Uterus (tissue), 4 donors: Measurements from ENCODE around the gene SPATC1L. TPM values are rescaled to one million over a fixed set of nuclear protein-coding genes. Genes with fewer than 3 reads are reported as not detected.

Experiments
- DNase-seq, 2 donors: peaks; one replicate each; pipeline ENCODE4 v3.0.0-alpha.2; 2019 to 2020
- H3K27ac ChIP-seq, 2 donors: fragments of 200-600 bp; sonication (generic); 1 replicate in 1 of 2; 2 replicates in 1 of 2; pipeline ENCODE4 v1.5.1; 2016 to 2018
- H3K27me3 ChIP-seq, 2 donors: fragments of 200-600 bp; sonication (generic); one replicate each; pipeline ENCODE4 v1.5.1; 2018 to 2019; ENCODE audit warnings: control low read depth in 1 of 2
- H3K36me3 ChIP-seq, 2 donors: fragments of 200-600 bp; sonication (generic); one replicate each; pipeline ENCODE4 v1.5.1; 2019; ENCODE audit warnings: control low read depth in 1 of 2
- H3K4me1 ChIP-seq, 2 donors: fragments of 200-600 bp; sonication (generic); one replicate each; pipeline ENCODE4 v1.5.1; 2018 to 2019; ENCODE audit warnings: control low read depth in 1 of 2
- H3K4me3 ChIP-seq, 2 donors: fragments of 200-600 bp; sonication (generic); 1 replicate in 1 of 2; 2 replicates in 1 of 2; pipeline ENCODE4 v1.5.1; 2018 to 2019; ENCODE audit warnings: mild to moderate bottlenecking in 1 of 2
- H3K9me3 ChIP-seq, 2 donors: fragments of 200-600 bp; sonication (generic); one replicate each; pipeline ENCODE4 v1.5.1; 2019; ENCODE audit warnings: control low read depth in 1 of 2
- POLR2A ChIP-seq, 2 donors: fragments of 450-650 bp; IDR thresholded peaks; one replicate each; pipeline ENCODE4 v1.6.1; 2016; ENCODE audit warnings: antibody characterized with exemption in 2 of 2, mild to moderate bottlenecking in 1 of 2, moderate library complexity in 1 of 2
- intact Hi-C: fragments of 100-400 bp; cut with DNase I; formaldehyde crosslinking; loops from one replicate; pipeline ENCODE4 v1.15.1; 2023; ENCODE audit warnings: low total_unique reads
- total RNA-seq, 4 donors: library from RNA; depleted of rRNA in 3 of 4; stranded (reverse); fragments of >200 nt in 3 of 4; gene quantifications; one replicate each; pipeline versions ENCODE4 v1.1.0 to v1.2.4, GENCODE V29; 2014 to 2023
- TF ChIP-seq, protein P1 (sequence below), 4 experiments: fragments of 200-600 bp in 2 of 4; fragments of 450-650 bp in 2 of 4; sonication (generic) in 2 of 4; IDR thresholded peaks; one replicate each; pipeline ENCODE4 v1.5.1; 2016 to 2019; ENCODE audit warnings: antibody characterized with exemption in 4 of 4, mild to moderate bottlenecking in 2 of 4, moderate library complexity in 1 of 4
- donor health status: DM: yes; HTN: yes; CAD: no.

Gene SPATC1L
- total RNA-seq, 4 donors from 2014 or later, result 4.9 to 10.0 (median 6.4) TPM; not detected in 1

GRCh38 chr21:46126309-46127238 lies 57.7 kb downstream of the SPATC1L start:
- TF ChIP-seq, protein P1, sequence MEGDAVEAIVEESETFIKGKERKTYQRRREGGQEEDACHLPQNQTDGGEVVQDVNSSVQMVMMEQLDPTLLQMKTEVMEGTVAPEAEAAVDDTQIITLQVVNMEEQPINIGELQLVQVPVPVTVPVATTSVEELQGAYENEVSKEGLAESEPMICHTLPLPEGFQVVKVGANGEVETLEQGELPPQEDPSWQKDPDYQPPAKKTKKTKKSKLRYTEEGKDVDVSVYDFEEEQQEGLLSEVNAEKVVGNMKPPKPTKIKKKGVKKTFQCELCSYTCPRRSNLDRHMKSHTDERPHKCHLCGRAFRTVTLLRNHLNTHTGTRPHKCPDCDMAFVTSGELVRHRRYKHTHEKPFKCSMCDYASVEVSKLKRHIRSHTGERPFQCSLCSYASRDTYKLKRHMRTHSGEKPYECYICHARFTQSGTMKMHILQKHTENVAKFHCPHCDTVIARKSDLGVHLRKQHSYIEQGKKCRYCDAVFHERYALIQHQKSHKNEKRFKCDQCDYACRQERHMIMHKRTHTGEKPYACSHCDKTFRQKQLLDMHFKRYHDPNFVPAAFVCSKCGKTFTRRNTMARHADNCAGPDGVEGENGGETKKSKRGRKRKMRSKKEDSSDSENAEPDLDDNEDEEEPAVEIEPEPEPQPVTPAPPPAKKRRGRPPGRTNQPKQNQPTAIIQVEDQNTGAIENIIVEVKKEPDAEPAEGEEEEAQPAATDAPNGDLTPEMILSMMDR (IDR thresholded peaks at IDR 0.05), result no peak
- TF ChIP-seq POLR2A (IDR thresholded peaks at IDR 0.05), result no peak
- Histone ChIP-seq H3K4me3 (no peak overlapping the region), H3K9me3 (no peaks in the 10 kb centered on the region), H3K27ac (no peak overlapping the region), H3K4me1 (peaks cover 0 to 3% of the 10 kb centered on the region in 2 donors), H3K27me3 (no peaks in the 10 kb centered on the region), H3K36me3 (no peaks in the 10 kb centered on the region)
- intact Hi-C loops, result loop anchor here (10.0 kb wide), 1 partner anchor 952 kb away; no protein-coding TSS in a partner anchor
- DNase-seq, result peak; percentile 25 to 28

- no peak overlapping the region for H3K4me3 ChIP-seq
- no peaks in the 10 kb centered on the region for H3K9me3 ChIP-seq
- H3K4me1 ChIP-seq, result peaks cover 0 to 3% of the 10 kb centered on the region in 2 donors
- DNase-seq, result peak in 1 of 2 donors; percentile 26
- H3K27me3 ChIP-seq, result no peaks in the 10 kb centered on the region
- H3K36me3 ChIP-seq, result no peaks in the 10 kb centered on the region
- no peak for TF ChIP-seq POLR2A (IDR thresholded peaks at IDR 0.05)
- TF ChIP-seq, protein P1 (IDR thresholded peaks at IDR 0.05), result no peak
- H3K27ac ChIP-seq, result no peak overlapping the region
- intact Hi-C loops, result loop anchor here (10.0 kb wide), 1 partner anchor 951 kb away; no protein-coding TSS in a partner anchor
Observed at GRCh38 chr21:46125846-46126301, 58.4 kb downstream of the SPATC1L start.

- DNase-seq, result peak; percentile 29
Observed at GRCh38 chr21:46124926-46125845, 59.1 kb downstream of the SPATC1L start.

GRCh38 chr21:46124083-46124925 lies 60.0 kb downstream of the SPATC1L start:
- DNase-seq, result peak; percentile 16 to 22
- H3K27ac ChIP-seq, result no peak overlapping the region
- H3K4me1 ChIP-seq, result peaks cover 0 to 3% of the 10 kb centered on the region in 2 donors
- no peak overlapping the region for H3K4me3 ChIP-seq
- intact Hi-C loops, result loop anchor here (10.0 kb wide), 1 partner anchor 950 kb away; no protein-coding TSS in a partner anchor
- no peaks in the 10 kb centered on the region for H3K27me3 ChIP-seq
- no peaks in the 10 kb centered on the region for H3K9me3 ChIP-seq
- TF ChIP-seq POLR2A (IDR thresholded peaks at IDR 0.05), result no peak
- TF ChIP-seq, protein P1 (IDR thresholded peaks at IDR 0.05), result no peak
- H3K36me3 ChIP-seq, result no peaks in the 10 kb centered on the region

More at GRCh38 chr21:46124926-46125845, 59.1 kb downstream of the SPATC1L start:
- TF ChIP-seq, protein P1 (IDR thresholded peaks at IDR 0.05), result no peak
- no peak for TF ChIP-seq POLR2A (IDR thresholded peaks at IDR 0.05)
- Histone ChIP-seq H3K9me3 (no peaks in the 10 kb centered on the region), H3K36me3 (no peaks in the 10 kb centered on the region), H3K4me1 (peaks cover 0 to 3% of the 10 kb centered on the region in 2 donors), H3K27ac (no peak overlapping the region), H3K4me3 (no peak overlapping the region), H3K27me3 (no peaks in the 10 kb centered on the region)
- intact Hi-C loops, result loop anchor here (10.0 kb wide), 1 partner anchor 950 kb away; no protein-coding TSS in a partner anchor
